GM12865 (cell line): ENCODE results near the gene MICAL2.

ENCODE experiments used
- DNase-seq: peaks from one replicate; pipeline ENCODE4 v3.0.0; 2010; ENCODE audit warnings: low read depth
- H3K4me3 ChIP-seq: 2 replicates; pipeline ENCODE4 v1.5.1; 2011; ENCODE audit warnings: mild to moderate bottlenecking, low read depth, low read length, control low read depth
- TF ChIP-seq, protein P1 (sequence below): IDR thresholded peaks from 2 replicates; pipeline ENCODE4 v1.5.1; 2011; ENCODE audit warnings: low read length, control low read depth, low read depth, inconsistent platforms; ENCODE audit not compliant: insufficient read depth; ENCODE audit errors: missing control alignments

Gene MICAL2

DNA sequence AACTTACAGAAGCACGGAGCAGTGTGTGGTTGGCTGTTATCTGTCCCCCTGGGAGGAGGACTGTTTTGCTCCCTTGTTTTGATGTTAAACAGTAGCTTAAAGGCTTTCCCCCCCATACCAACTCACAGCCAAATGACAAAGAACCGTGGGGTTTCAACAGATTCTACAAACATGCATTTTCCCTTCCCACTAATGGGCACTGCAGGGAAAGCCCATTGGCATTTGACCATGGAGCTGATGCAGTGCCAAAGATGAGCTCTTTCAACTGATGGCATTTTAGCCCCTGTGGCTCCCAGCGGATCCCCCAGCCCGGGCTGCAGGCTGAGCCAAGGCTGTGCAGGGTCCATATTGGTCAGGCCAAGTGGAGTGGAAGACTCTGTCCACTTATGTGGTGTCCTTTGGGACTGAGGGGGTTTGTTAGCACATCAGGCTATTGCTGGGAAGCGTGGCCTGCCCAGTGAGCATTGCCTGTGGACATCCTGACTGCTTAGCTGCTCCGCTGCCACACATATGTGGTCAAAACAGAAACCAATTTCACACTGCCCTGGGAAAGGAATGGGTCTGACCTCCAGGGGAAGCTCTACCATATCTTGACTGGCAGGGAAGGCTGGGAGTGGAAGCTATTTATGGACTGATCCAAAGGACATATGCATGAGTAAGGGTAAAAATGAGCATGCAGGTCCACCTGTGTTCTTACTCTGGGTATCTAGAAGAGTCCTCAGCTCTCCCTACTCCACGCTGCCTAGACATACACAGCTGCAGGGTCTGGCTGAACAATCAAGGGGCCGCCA is 150.5 kb downstream of the MICAL2 start:
- H3K4me3 ChIP-seq, result no peak overlapping the region
- TF ChIP-seq, protein P1, sequence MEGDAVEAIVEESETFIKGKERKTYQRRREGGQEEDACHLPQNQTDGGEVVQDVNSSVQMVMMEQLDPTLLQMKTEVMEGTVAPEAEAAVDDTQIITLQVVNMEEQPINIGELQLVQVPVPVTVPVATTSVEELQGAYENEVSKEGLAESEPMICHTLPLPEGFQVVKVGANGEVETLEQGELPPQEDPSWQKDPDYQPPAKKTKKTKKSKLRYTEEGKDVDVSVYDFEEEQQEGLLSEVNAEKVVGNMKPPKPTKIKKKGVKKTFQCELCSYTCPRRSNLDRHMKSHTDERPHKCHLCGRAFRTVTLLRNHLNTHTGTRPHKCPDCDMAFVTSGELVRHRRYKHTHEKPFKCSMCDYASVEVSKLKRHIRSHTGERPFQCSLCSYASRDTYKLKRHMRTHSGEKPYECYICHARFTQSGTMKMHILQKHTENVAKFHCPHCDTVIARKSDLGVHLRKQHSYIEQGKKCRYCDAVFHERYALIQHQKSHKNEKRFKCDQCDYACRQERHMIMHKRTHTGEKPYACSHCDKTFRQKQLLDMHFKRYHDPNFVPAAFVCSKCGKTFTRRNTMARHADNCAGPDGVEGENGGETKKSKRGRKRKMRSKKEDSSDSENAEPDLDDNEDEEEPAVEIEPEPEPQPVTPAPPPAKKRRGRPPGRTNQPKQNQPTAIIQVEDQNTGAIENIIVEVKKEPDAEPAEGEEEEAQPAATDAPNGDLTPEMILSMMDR, result no peak
- DNase-seq, result no peak

DNA sequence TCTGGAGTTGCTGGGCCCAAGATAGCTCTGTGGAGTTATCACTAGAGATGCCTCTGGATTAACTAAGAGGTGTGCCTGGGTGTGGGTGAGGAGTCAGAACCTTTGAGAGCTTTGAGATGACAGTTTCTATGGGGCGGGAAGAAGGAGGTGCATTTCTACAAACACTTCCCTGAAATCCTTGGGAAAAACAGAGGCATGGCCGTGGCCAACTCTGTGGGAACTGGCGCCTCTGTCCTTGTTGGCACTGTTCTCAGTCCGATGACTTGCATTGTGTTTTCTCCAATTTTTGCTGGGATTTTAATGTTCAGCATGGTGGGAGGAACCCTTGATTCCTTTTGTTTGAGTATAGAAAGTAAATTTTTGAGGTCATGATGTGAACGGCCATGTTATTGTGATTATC is 151.2 kb downstream of the MICAL2 start:
- no peak for DNase-seq
- H3K4me3 ChIP-seq, result no peak overlapping the region
- TF ChIP-seq, protein P1, result no peak

DNA sequence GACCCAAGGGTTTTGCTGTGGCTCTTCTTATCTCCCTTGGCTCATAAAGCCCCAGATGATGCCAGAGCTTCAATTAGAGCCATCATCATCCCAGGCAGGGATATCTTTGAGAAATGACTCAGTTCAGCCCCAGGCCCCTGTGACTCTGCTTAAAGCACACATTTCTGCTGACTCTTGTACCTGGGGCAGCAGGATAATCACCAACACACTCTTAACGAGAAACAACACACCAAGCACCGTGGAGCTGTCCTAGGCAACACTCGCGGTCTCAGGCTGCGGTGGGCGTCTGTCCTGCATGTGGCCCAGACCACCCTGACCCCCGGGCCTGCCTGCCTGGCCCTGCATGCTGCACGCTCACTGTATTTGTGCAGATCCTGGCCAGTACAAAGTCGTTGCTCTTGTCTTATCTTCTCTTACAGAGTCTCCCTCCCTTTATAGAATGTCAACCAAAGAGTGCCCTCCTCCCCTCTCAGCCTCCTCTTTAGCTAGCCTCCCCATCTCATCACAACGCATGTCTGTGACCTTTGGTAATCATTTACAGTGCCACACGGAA is 152.8 kb downstream of the MICAL2 start:
- TF ChIP-seq, protein P1, result no peak
- no peak overlapping the region for H3K4me3 ChIP-seq
- DNase-seq, result no peak

DNA sequence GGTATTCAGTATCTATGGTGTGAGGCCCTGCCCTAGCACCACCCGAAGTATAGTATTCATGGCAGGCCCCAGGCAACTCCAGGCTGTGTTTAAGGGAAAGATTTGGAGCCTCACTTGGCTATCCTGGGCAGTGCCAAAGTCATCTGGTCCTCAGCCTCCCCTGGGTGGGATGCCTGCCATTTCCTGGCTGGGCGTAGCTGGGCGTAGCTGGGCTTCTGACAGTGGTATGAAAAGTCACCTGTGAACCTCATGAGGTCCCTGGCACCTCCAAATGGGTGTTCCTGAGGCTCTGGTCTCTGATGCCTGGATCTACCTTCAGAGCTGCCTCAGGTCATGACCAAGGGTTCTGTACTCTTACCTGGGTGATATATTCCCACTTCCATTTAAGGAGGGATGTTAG is 154.0 kb downstream of the MICAL2 start:
- no peak for DNase-seq
- H3K4me3 ChIP-seq, result no peak overlapping the region
- TF ChIP-seq, protein P1, result no peak

DNA sequence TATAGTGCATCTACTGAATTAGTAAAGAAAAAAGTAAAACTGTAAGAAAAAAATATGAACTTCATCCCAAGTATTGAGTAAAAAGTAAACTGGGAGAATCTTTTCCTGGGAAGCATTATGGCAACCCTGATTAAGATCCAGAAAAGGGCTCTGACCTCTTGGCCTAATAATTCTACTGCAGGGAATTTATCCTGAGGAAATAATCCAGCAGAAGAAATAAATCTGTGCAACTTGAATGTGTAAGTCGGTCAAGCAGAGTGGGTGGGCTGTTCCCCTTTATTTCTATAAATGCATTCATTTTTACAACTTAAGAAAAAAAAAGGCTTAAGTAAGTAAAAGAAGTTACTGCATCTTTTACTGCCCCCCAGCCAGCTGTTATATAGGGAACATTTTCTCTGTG is 155.7 kb downstream of the MICAL2 start:
- no peak overlapping the region for H3K4me3 ChIP-seq
- DNase-seq, result no peak
- TF ChIP-seq, protein P1, result no peak

DNA sequence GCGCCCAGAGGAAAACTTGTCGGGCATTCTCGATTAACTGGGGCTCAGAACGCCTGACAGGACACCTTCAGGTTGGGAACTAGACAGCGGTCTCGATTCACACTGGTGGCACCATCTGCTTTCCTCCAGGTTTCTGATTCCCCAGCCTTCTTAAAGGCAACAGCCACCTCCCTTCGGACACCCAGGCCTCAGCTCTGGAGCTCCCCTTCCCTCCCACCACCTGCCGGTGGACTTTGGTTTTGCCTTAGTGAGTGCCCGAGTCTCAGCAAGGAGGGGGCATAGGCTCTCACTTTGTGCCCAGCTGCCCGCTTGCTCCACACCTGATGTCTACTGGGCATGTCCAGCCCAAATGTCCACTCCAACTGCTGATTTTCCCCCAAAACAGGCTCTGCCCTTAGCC is 156.6 kb downstream of the MICAL2 start:
- TF ChIP-seq, protein P1, result no peak
- no peak overlapping the region for H3K4me3 ChIP-seq
- DNase-seq, result no peak
